ENCODE measurements around the gene GXYLT2. TPM values are rescaled to one million over a fixed set of nuclear protein-coding genes. Genes with fewer than 3 reads are reported as not detected.
A peak's percentile ranks its signal among the peaks of the same experiment; 100 is the strongest.

The GXYLT2 gene
- total and polyA plus RNA-seq, 10 of the 15 experiments (the other 5 are each of a cell fraction or from before 2014, with no cell fraction given) = 0.27 to 2.6 (median 0.78) TPM

DNA sequence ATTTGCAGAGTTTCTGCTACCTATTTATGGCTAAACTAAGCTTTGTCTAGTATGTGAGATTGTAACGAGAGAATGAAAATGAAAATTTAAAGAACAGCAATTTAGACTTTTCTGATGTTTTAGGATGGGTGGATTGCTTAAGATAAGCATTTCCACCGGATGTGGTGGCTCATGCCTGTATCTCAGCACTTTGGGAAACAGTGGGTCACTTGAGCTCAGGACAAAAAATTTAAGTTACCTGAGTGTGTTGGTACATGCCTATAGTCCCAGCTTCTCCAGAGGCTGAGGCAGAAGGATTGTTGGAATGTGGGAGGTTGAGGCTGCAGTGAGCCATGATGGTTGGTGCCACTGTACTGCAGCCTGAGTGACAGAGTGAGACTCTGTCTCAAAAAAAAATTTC, 112.1 kb downstream of the GXYLT2 start:
- no peaks in the 10 kb centered on the region for H3K27me3 ChIP-seq (replicated peaks in 1 of 2; ENCODE audit: control insufficient read depth in 2 of 2, insufficient read depth in 2 of 2, low read length in 1 of 2)
- SMC1A ChIA-PET (ENCODE audit: uncharacterized antibody, unreplicated experiment) = interaction anchor here (0.5 to 6.6 kb wide), 16 partner anchors 8 to 174 kb away, joined by 3 to 62 read pairs (median 5); no protein-coding TSS in a partner anchor
- H2AFZ ChIP-seq (ENCODE audit: control insufficient read depth, low read depth, low read length) = no peak overlapping the region
- H3K9me3 ChIP-seq (replicated peaks; ENCODE audit: control insufficient read depth, insufficient read depth, low read length) = no peaks in the 10 kb centered on the region; the same call in 2 of the 3 replicates
- H4K20me1 ChIP-seq (ENCODE audit: control insufficient read depth, insufficient read depth) = 0 out of 2 replicates have a peak, but pooled peaks cover 3% of the 10 kb centered on the region
- no TSS peak for BruUV-seq (replicated peaks)
- WGBS (ENCODE audit: insufficient coverage, insufficient replicate concordance, low lambda C conversion rate, missing lambda C conversion rate) = 27% methylated on average over 2 of the region's 2 CpGs
- FAIRE-seq (no peak), DNase-seq (ENCODE audit: low read depth, low spot score) (no peak), ATAC-seq (no peak)
- POLR2A ChIA-PET = interaction anchor here (1.0 kb wide), 1 partner anchor 9 kb away, joined by 3 read pairs; no protein-coding TSS in a partner anchor
- intact Hi-C loops (cut with micrococcal nuclease; ENCODE audit: unreplicated experiment) = loop anchor here (5.0 kb wide), 2 partner anchors 42 to 63 kb away; no protein-coding TSS in a partner anchor
- TF ChIP-seq RFX5 (IDR thresholded peaks at IDR 0.05; ENCODE audit: low read depth, low read length) (no peak), TCF3 (IDR thresholded peaks at IDR 0.05; ENCODE audit: borderline replicate concordance, insufficient read depth, low read depth, low read length) (no peak), GATAD2B (conservative IDR thresholded peaks at IDR 0.05; ENCODE audit: low read depth) (no peak), FOXK2 (IDR thresholded peaks at IDR 0.05) (no peak), TARDBP (IDR thresholded peaks at IDR 0.05; ENCODE audit: borderline replicate concordance) (no peak), EGR1 (IDR thresholded peaks at IDR 0.05; ENCODE audit: borderline replicate concordance in 1 of 2, low read depth in 2 of 2, low read length in 2 of 2) (no peak), YBX1 (IDR thresholded peaks at IDR 0.05) (no peak), SREBF2 (IDR thresholded peaks at IDR 0.05; ENCODE audit: low read length) (no peak), ZNF274 (IDR thresholded peaks at IDR 0.05; ENCODE audit: insufficient read depth, insufficient read length) (no peak), HDGF (IDR thresholded peaks at IDR 0.05) (no peak), TCF12 (IDR thresholded peaks at IDR 0.05; ENCODE audit: low read depth, low read length) (no peak), NR2F1 (conservative IDR thresholded peaks at IDR 0.05) (no peak), HDAC6 (IDR thresholded peaks at IDR 0.05; ENCODE audit: unreplicated experiment) (no peak), ZBED1 (IDR thresholded peaks at IDR 0.05; ENCODE audit: borderline replicate concordance) (no peak)
- TF ChIP-seq, protein P1, sequence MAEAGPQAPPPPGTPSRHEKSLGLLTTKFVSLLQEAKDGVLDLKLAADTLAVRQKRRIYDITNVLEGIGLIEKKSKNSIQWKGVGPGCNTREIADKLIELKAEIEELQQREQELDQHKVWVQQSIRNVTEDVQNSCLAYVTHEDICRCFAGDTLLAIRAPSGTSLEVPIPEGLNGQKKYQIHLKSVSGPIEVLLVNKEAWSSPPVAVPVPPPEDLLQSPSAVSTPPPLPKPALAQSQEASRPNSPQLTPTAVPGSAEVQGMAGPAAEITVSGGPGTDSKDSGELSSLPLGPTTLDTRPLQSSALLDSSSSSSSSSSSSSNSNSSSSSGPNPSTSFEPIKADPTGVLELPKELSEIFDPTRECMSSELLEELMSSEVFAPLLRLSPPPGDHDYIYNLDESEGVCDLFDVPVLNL (IDR thresholded peaks at IDR 0.05; ENCODE audit: low read depth, low read length) = no peak
- TF ChIP-seq, protein P2, sequence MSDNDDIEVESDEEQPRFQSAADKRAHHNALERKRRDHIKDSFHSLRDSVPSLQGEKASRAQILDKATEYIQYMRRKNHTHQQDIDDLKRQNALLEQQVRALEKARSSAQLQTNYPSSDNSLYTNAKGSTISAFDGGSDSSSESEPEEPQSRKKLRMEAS (IDR thresholded peaks at IDR 0.05; ENCODE audit: low read depth, low read length) = no peak
- TF ChIP-seq, protein P3, sequence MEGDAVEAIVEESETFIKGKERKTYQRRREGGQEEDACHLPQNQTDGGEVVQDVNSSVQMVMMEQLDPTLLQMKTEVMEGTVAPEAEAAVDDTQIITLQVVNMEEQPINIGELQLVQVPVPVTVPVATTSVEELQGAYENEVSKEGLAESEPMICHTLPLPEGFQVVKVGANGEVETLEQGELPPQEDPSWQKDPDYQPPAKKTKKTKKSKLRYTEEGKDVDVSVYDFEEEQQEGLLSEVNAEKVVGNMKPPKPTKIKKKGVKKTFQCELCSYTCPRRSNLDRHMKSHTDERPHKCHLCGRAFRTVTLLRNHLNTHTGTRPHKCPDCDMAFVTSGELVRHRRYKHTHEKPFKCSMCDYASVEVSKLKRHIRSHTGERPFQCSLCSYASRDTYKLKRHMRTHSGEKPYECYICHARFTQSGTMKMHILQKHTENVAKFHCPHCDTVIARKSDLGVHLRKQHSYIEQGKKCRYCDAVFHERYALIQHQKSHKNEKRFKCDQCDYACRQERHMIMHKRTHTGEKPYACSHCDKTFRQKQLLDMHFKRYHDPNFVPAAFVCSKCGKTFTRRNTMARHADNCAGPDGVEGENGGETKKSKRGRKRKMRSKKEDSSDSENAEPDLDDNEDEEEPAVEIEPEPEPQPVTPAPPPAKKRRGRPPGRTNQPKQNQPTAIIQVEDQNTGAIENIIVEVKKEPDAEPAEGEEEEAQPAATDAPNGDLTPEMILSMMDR (IDR thresholded peaks at IDR 0.05 in 2 of 3, conservative IDR thresholded peaks at IDR 0.05 in 1 of 3; ENCODE audit: control insufficient read depth in 2 of 3, extremely low read depth in 1 of 3, insufficient read depth in 1 of 3, low read depth in 3 of 3, low read length in 3 of 3) = no peak
- peaks cover 77% of the 10 kb centered on the region for H3K79me2 ChIP-seq (ENCODE audit: control insufficient read depth, insufficient read depth, low read length)
- peak overlapping the region; percentile 96; the same call in 1 of the 2 replicates for H3K4me3 ChIP-seq
- H3K27ac ChIP-seq (ENCODE audit: control insufficient read depth, insufficient read depth) = no peak overlapping the region
- peaks cover 4% of the 10 kb centered on the region for H3K4me1 ChIP-seq (ENCODE audit: control insufficient read depth, insufficient read depth, low read length)
- H3K4me2 ChIP-seq (ENCODE audit: control insufficient read depth, insufficient read depth) = peak overlapping the region; percentile 76
- peaks cover 3 to 19% of the 10 kb centered on the region in 2 experiments; a peak in 3 of 4 replicates for H3K36me3 ChIP-seq (ENCODE audit: control insufficient read depth in 2 of 2, insufficient read depth in 2 of 2, low read length in 1 of 2)
- RAD21 ChIA-PET (ENCODE audit: unreplicated experiment) = interaction anchor here (1.9 to 5.0 kb wide), 2 partner anchors 17 to 55 kb away, joined by 4 to 48 read pairs; no protein-coding TSS in a partner anchor
- CTCF ChIA-PET = interaction anchor here (0.6 to 7.2 kb wide), 14 partner anchors 9 to 152 kb away, joined by 3 to 88 read pairs (median 6); partner anchors contain the start of gene SHQ1
- in situ Hi-C loops (cut with MboI) = no loop called here
- H3K9ac ChIP-seq (ENCODE audit: control insufficient read depth, insufficient read depth, low read length) = no peak overlapping the region

Data from GM12878 (cell line).